GM12875 (cell line): ENCODE data around the gene GPR35.

Experiments used
- H3K4me3 ChIP-seq: one replicate; pipeline ENCODE4 v1.5.1; 2011; ENCODE audit warnings: low read depth, low read length, control low read depth
- CTCF ChIP-seq: IDR thresholded peaks from 2 replicates; pipeline ENCODE4 v1.5.1; 2011; ENCODE audit warnings: low read depth, mild to moderate bottlenecking, control low read depth, inconsistent platforms, low read length, moderate library complexity, borderline replicate concordance; ENCODE audit not compliant: insufficient read depth

The GPR35 gene

GRCh38 chr2:240594511-240595380 is 30.5 kb upstream of the GPR35 start:
- TF ChIP-seq CTCF, result no peak

GRCh38 chr2:240595381-240596079 is 29.8 kb upstream of the GPR35 start:
- no peak overlapping the region for H3K4me3 ChIP-seq
- peak; percentile 58 for TF ChIP-seq CTCF

More at GRCh38 chr2:240594511-240595380, 30.5 kb upstream of the GPR35 start:
- H3K4me3 ChIP-seq, result no peak overlapping the region

GRCh38 chr2:240596080-240596460 is 29.2 kb upstream of the GPR35 start:
- no peak overlapping the region for H3K4me3 ChIP-seq
- TF ChIP-seq CTCF, result no peak

- H3K4me3 ChIP-seq, result no peak overlapping the region
- no peak for TF ChIP-seq CTCF
Measured at GRCh38 chr2:240596491-240596931, 28.8 kb upstream of the GPR35 start.

GRCh38 chr2:240597054-240597418 is 28.2 kb upstream of the GPR35 start:
- H3K4me3 ChIP-seq, result no peak overlapping the region
- TF ChIP-seq CTCF, result no peak

- TF ChIP-seq CTCF, result no peak
- H3K4me3 ChIP-seq, result no peak overlapping the region
Measured at GRCh38 chr2:240597419-240598181, 27.7 kb upstream of the GPR35 start.
